ENCODE measurements around the gene C1QTNF8.

- TF ChIP-seq SIN3A (IDR thresholded peaks at IDR 0.05; ENCODE audit: borderline replicate concordance, insufficient read depth, low read length): no peak
- no peak for TF ChIP-seq REST (IDR thresholded peaks at IDR 0.05; ENCODE audit: insufficient read depth in 1 of 2, low read depth in 2 of 2, low read length in 2 of 2)
- TF ChIP-seq TAF1 (IDR thresholded peaks at IDR 0.05; ENCODE audit: borderline replicate concordance, insufficient read depth, low read length): no peak
Measured at GRCh38 chr16:1103636-1103980, 7.6 kb upstream of the C1QTNF8 start.

All from PFSK-1 (cell line).